ENCODE data around the gene PLAA.

PLAA gene

DNA sequence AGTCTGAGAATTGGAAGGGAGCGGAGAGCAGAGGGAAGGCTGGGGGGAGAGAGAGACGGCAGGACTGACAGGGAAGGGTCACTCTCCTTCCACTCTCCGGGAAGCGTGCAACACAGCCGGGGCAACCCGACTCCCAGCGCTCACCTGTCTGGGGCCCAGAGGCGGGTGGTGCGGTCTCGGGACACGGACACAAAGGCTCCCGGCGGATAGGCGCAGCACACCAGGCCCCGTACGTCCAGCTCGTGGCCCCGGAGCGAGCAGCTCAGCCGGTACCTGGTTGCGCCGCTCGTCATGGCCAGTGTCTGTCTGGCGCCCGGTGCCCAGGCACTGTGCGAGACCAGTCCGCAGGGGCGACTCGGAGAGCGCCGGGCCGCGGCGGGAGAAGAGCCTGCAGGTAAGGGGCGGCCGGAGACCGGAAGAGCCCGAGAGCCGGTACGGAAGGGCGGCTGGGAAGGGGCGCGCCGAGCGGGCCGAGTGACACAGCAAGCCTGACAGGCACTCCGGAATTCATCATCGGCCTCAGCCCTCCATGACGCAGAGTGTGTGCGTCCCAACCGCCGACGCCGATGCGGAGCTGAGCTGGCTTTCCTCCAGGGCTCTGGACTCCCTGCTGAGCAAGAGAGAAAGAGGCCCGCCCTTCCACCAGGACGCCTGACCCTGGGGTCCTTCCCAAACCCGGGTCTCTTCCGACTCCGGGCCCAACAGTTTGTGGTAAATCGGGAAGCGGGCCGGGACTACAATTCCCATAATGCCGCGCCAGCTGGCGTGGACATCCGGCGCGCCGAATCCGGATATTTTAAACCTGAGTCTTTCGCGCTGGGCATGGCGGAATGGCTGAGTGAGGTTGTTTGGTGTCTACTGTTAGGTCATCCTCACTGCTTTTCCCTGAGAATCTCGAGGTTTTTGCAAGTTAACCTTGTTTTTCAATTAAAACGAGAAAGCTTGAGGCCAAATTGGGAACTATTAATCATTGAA, at the start of gene PLAA:
PLAA (minus strand) TSS at position 490 of the 975 bp plus-strand sequence; CDS start at position 293, 197 bp downstream.
- no peaks in the 10 kb centered on the region for H3K9me3 ChIP-seq
- H3K4me1 ChIP-seq (ENCODE audit: control insufficient read depth in 1 of 2, insufficient read depth in 1 of 2, low read depth in 1 of 2, low read length in 1 of 2) = peaks cover 18 to 22% of the 10 kb centered on the region in 2 experiments
- peak within 1 kb of the TSS; percentile 75 to 78 for H3K4me3 ChIP-seq (ENCODE audit: low read depth in 1 of 2, low read length in 1 of 2)
- TF ChIP-seq, protein P1, sequence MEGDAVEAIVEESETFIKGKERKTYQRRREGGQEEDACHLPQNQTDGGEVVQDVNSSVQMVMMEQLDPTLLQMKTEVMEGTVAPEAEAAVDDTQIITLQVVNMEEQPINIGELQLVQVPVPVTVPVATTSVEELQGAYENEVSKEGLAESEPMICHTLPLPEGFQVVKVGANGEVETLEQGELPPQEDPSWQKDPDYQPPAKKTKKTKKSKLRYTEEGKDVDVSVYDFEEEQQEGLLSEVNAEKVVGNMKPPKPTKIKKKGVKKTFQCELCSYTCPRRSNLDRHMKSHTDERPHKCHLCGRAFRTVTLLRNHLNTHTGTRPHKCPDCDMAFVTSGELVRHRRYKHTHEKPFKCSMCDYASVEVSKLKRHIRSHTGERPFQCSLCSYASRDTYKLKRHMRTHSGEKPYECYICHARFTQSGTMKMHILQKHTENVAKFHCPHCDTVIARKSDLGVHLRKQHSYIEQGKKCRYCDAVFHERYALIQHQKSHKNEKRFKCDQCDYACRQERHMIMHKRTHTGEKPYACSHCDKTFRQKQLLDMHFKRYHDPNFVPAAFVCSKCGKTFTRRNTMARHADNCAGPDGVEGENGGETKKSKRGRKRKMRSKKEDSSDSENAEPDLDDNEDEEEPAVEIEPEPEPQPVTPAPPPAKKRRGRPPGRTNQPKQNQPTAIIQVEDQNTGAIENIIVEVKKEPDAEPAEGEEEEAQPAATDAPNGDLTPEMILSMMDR (IDR thresholded peaks at IDR 0.05) = peak; percentile 48
- no peaks in the 10 kb centered on the region for H3K36me3 ChIP-seq
- no peaks in the 10 kb centered on the region for H3K27me3 ChIP-seq
- H3K27ac ChIP-seq = peak within 1 kb of the TSS; percentile 95

DNA sequence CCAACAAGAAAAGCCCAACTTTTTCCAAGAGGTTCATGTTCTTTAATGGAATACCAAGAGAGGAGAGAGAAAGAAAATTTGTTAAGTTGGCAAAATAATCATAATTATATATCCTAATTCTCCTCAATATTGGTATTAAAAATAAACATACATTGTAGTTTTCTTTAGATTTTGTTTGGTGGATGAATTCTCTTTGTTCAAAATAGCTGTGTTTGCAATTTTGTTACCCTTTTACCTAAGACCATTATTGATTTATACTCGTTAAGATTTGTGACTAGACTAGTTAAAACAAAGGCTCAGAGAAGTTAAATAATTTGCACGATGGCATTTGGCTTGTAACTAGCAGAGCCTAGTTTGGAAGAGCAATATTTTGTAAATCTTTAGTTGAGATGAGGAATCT, 48.8 kb upstream of the PLAA start:
- no peak overlapping the region for H3K27ac ChIP-seq
- TF ChIP-seq, protein P1 (IDR thresholded peaks at IDR 0.05) = no peak

GRCh38 chr9:26983340-26983739, 36.3 kb upstream of the PLAA start:
- H3K9me3 ChIP-seq = no peaks in the 10 kb centered on the region
- no peaks in the 10 kb centered on the region for H3K4me1 ChIP-seq (ENCODE audit: control insufficient read depth in 1 of 2, insufficient read depth in 1 of 2, low read depth in 1 of 2, low read length in 1 of 2)
- H3K27me3 ChIP-seq = no peaks in the 10 kb centered on the region
- no peaks in the 10 kb centered on the region for H3K36me3 ChIP-seq
- no peak overlapping the region for H3K27ac ChIP-seq
- TF ChIP-seq, protein P1 (IDR thresholded peaks at IDR 0.05) = no peak
- H3K4me3 ChIP-seq (ENCODE audit: low read depth in 1 of 2, low read length in 1 of 2) = no peak overlapping the region

More for the DNA sequence above, 48.8 kb upstream of the PLAA start:
- Histone ChIP-seq H3K9me3 (no peaks in the 10 kb centered on the region), H3K36me3 (no peaks in the 10 kb centered on the region), H3K4me3 (ENCODE audit: low read depth in 1 of 2, low read length in 1 of 2) (no peak overlapping the region), H3K4me1 (ENCODE audit: control insufficient read depth in 1 of 2, insufficient read depth in 1 of 2, low read depth in 1 of 2, low read length in 1 of 2) (no peaks in the 10 kb centered on the region), H3K27me3 (no peaks in the 10 kb centered on the region)

- H3K4me3 ChIP-seq (ENCODE audit: low read depth in 1 of 2, low read length in 1 of 2) = no peak overlapping the region
- no peaks in the 10 kb centered on the region for H3K4me1 ChIP-seq (ENCODE audit: control insufficient read depth in 1 of 2, insufficient read depth in 1 of 2, low read depth in 1 of 2, low read length in 1 of 2)
- no peaks in the 10 kb centered on the region for H3K27me3 ChIP-seq
- H3K27ac ChIP-seq = no peak overlapping the region
- no peaks in the 10 kb centered on the region for H3K9me3 ChIP-seq
- TF ChIP-seq, protein P1 (IDR thresholded peaks at IDR 0.05) = no peak
- H3K36me3 ChIP-seq = no peaks in the 10 kb centered on the region
Observed at GRCh38 chr9:26975728-26976707, 29.0 kb upstream of the PLAA start.

GRCh38 chr9:26974927-26975326, 27.9 kb upstream of the PLAA start:
- H3K36me3 ChIP-seq = no peaks in the 10 kb centered on the region
- H3K4me1 ChIP-seq (ENCODE audit: control insufficient read depth in 1 of 2, insufficient read depth in 1 of 2, low read depth in 1 of 2, low read length in 1 of 2) = no peaks in the 10 kb centered on the region
- H3K27ac ChIP-seq = no peak overlapping the region
- H3K27me3 ChIP-seq = no peaks in the 10 kb centered on the region
- H3K9me3 ChIP-seq = no peaks in the 10 kb centered on the region
- TF ChIP-seq, protein P1 (IDR thresholded peaks at IDR 0.05) = no peak
- no peak overlapping the region for H3K4me3 ChIP-seq (ENCODE audit: low read depth in 1 of 2, low read length in 1 of 2)
